Stimulated activated CD4-positive, alpha-beta T cell treated with anti-CD3 and anti-CD28 coated beads, TNF-alpha, amount 100 ng/mL, for 48 hours (primary cell): ENCODE data around the gene ALKBH3.

Experiments used
- DNase-seq, 3 donors: peaks; one replicate each; pipeline ENCODE4 v3.0.0-alpha.2; 2020; ENCODE audit warnings: low read depth in 3 of 3

Gene ALKBH3

DNA sequence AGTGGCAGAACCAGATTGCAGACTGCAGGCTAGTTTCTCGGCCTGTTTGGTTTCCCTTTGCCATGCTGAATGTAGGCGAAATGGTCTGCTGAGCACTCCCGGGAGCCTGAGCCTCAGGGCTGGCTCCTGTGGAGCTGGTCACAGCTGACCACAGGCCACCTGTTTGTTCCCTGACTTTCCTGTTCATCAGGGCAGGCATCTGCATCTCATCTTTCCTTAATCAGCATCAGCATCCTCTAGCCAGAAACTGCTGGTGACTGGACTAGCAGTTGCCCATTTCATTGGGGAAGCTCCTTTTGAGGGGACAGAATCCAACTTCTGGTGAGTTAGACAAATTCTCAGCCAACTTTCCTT is 41.6 kb downstream of the ALKBH3 start:
- DNase-seq = no peak

- no peak for DNase-seq
Observed at GRCh38 chr11:43922744-43923405, 42.2 kb downstream of the ALKBH3 start.

DNA sequence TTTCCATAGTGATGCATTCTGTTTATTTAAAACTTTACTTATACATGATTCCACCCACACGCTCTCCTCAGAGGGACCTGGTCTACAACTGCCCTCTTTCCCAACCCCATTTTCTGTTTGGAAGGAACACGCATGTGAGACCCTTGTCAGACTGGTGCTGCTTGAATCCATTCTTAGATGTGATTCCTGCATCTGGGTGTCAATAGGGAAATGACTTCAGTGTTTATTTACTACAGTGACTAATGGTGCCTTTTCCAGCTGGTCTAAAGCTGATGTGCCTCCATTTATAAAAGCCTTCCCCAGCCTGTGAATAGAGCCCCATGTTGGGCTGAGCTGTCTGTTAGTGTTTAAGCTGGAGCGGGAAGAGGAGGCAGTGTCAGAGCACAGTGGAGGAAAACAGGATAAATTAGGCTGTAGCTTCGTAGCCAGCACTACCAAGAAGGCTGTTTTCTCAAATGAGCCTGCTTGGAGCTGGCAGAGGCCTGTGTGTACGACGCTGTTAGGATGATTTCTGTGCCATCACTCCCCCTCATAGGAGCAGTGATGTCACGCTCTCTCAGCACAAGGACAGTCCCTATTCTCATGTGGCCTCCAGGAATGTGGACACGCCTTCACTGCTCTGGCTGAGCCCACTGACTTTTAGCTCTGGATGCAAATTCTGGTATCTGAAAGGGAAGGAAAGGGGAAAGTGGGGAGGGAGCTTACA is 42.9 kb downstream of the ALKBH3 start:
- no peak for DNase-seq

GRCh38 chr11:43924112-43924855 is 43.7 kb downstream of the ALKBH3 start:
- no peak for DNase-seq

DNA sequence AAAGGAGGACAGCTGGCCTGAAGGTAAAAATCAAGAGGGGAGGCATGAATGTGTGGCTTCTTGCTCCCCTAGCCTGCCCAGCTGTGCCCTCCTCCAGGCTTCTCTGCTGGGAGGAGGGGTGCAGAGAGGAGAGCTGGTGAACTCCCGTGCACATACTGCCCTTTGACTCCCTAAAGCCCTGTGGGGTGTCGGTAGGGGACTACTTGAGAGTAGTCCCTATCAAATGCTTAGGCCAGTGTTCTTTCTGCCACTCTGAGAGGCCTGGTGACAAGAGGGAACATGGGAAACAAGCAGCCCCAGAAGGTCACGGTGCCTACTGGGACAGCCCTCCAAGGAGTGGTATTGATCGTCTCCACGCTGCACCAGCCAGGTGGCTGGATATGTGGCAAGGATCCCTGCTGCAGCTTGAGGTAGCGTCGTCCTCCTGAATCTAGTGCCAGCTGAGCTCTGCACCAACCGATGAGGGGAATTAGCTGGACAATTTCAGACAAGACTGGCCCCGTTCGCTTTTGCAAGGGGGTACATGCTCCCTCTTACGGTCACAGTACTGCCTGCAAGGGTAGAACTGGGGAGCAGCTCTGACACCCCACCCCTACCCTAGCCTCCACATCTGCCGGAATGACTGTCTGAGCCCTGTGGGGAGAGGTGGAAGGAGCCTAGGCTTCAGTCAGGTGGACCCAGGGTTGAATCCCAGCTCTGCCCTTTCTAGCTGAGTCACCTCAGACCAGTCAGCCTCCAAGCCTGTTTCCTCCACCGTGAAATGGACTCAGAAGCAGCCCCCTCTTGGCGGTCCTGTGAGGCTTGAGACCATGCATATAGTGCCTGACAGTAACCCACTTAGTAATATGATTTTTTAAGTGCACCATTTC is 44.7 kb downstream of the ALKBH3 start:
- DNase-seq = no peak

DNA sequence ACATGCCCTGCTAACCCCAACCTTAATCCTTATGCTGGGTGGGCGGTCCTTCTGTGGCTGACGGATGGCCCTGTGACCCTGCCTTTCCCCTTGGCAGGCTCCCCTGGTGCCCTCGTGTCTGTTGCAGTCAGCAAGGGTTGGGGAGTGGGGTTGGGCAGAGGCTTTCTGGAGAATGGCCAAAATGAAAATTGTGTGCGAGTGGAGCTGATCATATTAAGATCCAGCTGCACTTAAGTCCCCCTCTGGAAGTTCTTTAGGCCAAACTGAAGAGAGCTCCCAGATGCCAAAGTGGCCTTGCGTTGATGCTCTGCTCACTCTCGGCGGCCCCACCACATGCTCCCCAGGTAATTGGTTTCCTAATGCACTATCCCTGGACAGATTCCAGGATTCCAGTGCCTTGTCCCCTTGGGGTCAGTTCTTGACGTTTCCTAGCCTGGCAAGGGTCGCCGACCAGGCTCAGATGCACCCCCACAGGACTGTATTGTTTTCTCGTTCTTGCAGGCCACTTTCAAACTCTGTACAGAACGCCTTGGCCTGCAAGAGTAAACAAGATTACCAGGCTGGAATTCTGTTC is 45.4 kb downstream of the ALKBH3 start:
- DNase-seq = no peak

- DNase-seq = no peak
Observed at GRCh38 chr11:43927070-43927469, 46.4 kb downstream of the ALKBH3 start.

GRCh38 chr11:43927925-43928707 is 47.5 kb downstream of the ALKBH3 start:
- DNase-seq = no peak

- no peak for DNase-seq
Observed at GRCh38 chr11:43928721-43929120, 48.1 kb downstream of the ALKBH3 start.

GRCh38 chr11:43930868-43931716 is 50.5 kb downstream of the ALKBH3 start:
- no peak for DNase-seq

GRCh38 chr11:43931717-43932039 is 51.0 kb downstream of the ALKBH3 start:
- DNase-seq = no peak

DNA sequence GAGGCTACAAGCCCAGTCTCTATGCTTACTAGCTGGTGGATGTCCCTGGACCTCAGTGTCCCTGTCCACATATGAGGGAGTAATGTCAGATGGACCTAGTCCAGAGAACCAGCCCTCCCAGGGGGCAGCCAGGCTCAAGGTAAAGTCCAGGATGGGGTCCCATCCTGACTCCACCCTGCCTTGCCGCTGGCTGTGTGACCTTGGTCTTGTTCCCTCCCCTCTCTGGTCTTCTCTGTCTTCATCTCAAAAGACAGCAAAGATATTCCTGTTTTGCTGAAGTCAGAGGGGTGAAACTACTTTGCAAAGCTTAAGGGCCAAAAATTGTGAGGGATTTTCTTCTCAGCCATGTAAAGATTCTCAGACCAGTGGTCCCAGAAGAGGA is 52.6 kb downstream of the ALKBH3 start:
- DNase-seq = no peak

GRCh38 chr11:43933608-43934551 is 53.2 kb downstream of the ALKBH3 start:
- DNase-seq = no peak

DNA sequence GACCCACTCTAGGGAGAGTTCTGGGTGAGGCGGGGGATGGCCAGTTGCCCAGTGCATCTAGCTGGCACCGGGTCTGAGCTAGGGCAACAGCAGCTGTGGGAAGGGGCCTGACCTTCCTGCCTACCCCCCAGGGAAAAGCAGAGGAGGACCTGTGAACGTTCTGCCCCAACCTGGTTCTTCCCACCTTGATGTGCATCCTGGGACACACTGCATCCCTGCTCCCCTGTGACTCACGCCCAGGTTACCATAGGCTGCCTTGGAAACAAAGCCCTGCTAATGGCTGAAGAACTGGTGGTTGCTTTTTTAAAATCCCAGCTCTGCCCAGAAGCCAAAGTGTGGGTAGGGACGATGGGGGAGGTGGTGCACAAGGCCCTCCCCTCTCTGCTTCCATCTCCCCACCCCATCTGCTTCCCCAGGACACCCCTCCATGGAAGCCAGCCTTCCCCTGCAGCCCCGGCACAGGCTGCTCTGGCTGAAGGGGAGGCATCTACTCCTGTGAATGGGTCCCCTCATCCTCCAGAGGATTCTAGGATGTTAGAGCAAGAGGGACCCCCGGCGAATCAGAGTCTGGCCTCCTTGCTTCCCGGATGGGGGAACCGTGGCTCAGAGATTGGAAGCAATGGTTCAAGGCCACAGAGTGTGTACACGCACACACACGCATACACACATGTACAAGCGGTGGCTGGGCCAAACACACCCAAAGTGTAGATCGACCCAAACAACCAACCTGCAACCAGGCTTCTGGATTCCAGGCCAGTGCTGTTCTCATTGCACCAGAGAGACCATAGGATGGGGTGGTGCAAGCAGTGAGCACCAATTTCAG is 54.2 kb downstream of the ALKBH3 start:
- no peak for DNase-seq

DNA sequence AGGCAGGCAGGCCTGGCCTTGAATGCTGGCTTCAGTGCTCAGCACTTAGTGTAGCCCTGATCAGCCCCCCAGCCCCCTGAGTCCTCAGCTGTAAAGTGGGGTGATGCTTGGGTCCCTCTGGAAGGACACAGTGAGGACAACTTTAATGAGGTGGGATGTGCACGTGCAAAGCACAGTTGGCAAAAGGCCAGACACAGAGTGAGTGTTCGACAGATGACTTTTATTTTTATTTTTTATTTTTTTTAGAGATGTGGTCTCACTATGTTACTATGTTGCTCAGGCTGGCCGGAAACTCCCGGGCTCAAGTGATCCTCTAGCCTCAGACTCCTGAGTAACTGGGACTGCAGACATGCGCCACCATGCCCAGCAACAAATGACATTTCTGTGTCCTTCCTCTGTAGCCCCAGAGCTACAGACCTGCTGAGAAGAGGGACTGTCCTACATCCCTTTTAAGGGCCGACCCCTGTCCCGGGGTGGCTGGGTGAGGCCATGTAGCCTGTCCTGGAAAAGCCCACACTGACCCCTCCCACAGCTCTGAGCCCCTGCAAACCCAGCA is 54.9 kb downstream of the ALKBH3 start:
- DNase-seq = no peak

- DNase-seq = no peak
Observed at GRCh38 chr11:43936076-43936475, 55.4 kb downstream of the ALKBH3 start.
